OCI-M2 (cell line): ENCODE measurements around the gene PTPN13.

Experiments used
- DNase-seq: peaks from one replicate; lab custom pipeline; 2025; ENCODE audit not compliant: unreplicated experiment; lab: John Stamatoyannopoulos, UW

The PTPN13 gene

DNA sequence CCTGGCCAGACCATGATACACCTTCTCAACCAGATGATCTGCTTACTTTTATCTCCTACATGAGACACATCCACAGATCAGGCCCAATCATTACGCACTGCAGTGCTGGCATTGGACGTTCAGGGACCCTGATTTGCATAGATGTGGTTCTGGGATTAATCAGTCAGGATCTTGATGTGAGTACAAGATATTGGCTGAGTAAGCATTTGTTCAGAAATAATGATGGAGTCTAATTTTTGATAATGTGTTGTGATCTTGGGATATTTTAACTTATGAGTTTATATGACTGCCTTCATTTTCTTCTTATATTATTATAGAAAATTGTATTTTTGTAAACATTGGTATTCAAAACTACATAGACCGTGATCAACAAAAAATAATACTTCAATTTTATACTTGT lies 215.7 kb downstream of the PTPN13 start:
- DNase-seq: no peak

DNA sequence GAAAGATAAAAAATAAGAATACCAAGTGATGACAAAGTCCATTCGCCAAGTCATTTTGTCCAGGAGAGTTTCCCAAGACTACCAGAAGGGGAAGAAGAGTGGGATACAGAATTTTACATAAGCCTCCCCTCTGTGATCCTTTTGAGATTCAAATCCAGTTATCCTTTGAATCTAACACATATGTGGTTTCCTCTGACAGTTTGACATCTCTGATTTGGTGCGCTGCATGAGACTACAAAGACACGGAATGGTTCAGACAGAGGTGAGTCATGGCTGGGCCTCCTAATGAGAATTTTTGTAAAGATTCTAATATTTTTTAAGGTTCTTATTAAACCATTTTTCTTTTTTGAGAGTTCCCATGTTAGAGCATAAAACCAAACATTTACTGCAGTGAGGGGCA lies 216.7 kb downstream of the PTPN13 start:
- DNase-seq: no peak

DNA sequence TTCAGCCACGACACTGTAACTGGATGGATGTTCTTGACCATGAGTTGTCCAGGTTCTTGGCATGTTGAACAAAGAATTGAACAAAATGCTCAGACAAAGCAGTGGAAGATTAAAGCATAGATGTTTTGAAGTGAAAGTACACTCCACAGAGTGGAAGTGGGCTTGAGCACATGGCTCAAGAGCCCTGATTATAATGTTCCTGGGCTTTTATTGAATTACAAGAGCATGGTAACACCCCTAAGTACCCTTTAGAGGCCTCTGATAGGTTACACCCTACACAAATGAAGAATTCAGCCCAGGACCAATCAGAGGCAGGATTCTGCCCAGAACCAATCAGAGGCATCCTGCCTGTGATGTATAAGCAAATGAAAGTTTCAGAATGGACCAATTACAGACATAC lies 221.5 kb downstream of the PTPN13 start:
- DNase-seq: no peak

DNA sequence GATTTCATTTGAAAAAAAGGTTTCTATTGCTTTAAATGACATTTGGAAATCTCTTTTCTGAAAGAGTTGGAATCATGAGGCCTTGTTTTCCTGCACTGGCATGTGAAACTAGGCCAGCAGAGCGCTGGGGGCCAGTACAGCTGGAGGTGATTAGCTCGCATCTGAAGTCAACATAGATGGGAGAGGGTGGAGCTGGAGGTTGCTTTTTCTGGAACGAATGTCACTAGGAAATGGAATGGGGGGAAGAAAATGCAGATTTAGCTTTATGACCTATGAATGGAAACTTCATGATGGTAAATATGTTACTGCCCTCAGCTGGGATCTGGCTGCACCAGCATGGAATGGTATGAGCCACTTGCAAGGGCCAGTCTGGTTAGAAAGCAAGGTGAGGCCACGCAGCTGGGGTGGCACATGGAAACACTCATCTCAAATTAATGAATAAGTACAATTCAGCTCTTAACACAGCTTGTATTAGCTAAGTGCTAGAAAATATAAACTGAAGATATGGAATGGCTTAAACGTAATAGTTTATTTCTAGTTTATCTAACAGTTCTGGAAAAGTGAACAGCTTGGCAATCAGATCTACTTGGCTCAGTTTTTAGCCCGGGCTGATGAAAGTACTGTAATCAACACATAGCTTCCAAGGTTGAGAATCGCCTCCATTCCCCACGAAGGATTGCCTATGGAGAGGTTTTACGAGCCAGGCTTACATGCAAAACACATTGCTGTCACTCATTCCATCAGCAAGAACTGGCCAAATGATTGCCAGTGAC lies 222.6 kb downstream of the PTPN13 start:
- no peak for DNase-seq

DNA sequence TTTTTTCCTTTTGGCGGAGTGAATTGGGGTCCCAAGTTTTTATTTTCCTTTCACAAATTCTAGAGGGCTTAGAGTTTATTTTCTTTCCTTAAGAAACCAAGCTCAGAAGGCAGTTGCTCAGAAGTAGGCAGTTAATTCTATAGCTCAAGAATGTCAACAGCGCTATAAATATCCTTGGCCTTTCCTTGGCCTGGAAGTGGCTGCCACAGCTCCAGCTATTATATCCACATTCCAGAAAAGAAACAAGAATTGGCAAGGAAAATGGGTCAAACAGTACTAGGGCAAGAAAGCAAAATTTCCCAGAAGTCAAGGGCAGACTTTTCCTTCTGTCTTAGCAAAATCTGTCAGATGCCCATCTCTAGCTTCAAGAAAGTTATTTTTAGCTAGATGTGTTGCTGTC lies 224.1 kb downstream of the PTPN13 start:
- DNase-seq: no peak

DNA sequence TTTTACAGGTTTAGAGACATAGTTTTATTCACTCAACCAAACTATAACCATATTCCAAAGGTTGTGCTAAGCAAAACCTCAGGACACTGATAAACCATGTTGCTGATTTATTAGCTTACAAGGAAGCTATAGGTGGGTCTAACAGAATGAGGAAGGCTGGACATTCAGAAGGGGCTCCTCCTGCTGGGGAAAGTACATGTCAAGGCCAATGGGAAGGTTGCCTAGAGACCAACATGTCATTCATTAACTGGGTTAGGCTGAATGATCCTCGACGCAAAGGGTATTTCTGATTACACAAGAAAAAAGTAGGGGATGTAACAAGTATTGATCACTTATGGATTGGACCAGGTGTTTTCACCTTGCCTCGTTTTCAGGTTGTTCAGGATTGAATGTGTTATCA lies 224.7 kb downstream of the PTPN13 start:
- DNase-seq: no peak

DNA sequence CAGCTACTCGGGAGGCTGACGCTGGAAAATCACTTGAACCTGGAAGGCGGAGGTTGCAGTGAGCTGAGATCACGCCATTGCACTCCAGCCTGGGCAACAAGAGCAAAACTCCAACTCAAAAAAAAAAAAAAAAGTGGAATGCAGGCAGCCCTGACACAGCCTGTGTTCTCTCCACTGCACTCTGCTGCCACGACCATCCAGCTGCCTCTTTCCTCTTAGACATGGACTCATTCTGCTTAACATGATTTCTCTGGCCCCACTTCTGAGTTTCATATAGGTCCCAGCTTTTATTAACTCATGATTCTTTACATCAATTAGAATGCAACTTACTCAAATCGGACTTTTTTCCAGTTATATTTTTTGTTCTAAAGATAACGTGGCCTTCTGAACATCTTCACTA lies 225.4 kb downstream of the PTPN13 start:
- DNase-seq: no peak

DNA sequence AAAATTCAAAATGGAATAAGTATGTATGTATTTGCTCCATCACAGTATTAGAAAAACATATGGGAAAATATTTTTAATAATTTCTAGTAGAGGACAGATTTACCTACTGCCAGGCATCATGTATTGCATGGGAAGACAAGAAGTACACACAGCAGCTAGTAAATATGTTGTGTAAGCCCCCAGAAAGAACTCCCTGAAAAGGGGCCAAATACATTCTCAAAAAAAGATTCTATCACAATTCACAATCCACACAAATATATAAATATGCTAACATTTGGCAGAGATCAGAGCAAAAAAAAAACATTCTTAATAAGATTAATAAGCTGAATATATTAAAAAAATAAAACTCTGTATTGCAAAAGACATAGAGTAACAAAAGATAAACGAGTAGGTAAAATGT lies 227.0 kb downstream of the PTPN13 start:
- no peak for DNase-seq

DNA sequence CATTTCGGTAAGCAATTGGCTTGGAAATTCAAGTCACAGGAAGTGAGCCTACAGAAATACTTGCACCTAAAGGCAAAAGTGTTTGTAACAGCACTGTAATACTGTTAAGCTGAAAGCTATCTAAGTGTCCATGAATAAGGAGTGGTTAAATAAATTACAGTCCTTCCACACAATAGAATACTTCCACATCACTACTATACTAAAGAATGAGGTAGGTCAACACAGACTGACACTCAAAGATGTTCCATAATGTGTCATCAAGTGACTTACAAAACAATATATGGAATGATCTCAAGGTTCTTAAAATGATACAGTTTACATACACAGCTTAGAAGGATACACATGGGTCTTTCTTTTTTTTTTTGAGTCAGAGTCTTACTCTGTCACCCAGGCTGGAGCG lies 228.0 kb downstream of the PTPN13 start:
- DNase-seq: no peak

DNA sequence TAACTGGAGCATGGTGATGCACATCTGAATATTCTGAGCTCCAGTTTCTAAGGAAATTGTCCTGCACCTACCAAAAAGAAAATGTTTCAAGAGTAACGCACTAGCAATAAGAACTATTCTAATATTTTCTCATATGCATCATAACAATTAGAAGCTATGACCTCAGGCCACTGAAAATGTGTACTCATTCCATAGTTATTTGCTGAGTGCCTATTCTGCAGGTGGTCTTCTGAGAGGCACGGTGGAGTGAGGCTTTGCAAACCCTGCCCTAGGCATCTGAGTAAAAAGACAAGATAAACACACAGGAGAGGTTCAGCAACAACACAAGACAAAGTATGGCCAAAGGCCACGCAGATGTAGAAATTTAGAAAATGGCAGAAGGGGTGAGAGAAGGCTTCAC lies 231.4 kb downstream of the PTPN13 start:
- DNase-seq: no peak

DNA sequence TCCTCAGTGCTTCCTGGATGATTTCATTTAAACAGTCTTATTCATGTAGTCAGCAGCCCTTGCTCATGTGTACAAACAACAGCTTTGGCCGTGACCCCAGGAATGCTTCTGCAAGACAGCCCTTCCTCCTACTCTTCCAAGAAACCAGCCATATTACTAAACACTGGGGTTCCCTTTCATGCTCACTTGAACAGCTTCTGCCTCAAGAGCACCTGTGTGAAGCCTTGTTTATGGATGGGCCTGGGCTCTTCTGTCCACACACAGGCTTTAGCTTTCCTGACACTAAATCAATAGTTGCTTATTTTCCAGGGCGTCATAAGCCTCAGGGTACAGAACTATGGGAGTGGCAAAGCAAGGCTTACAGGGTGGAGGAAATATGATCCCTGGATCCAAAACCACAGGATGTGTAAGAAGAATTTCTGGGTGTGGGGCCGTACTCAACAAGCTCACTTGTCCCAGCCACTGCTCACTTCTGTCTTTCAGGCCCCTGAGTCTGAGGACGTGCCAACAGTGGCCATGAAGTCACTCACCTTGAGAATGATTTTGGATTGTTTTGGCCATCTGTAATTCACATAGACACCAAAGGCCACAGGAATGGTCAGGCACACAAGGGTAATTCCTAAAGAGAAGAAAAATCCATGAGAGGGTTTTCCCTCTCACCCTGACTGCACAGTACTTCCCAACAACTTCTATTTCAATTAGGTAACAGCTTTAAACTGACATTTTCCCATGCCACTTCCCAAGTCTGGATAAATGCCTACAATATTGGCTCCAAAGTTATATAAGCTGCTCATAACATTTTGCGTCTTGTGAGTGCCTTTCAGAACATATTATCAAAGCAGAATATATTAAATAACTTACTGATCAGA lies 237.4 kb downstream of the PTPN13 start:
- DNase-seq: no peak

DNA sequence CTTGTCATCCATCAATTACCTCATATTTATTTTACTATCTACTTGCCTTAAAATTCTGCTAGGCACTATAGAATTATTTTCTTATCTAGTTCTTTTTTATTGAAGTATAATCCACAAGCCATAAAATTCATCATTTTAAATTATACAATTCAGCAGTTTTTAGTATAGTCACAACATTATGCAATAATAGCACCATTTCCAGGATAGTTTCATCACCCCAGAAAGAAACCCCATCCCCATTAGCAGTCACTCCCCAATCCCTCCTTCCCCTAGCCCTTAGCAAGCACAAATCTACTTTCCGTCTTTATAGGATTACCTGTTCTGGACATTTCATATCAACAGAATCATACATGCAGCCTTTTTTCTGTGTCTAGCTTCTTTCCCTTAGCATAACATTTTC lies 239.5 kb downstream of the PTPN13 start:
- no peak for DNase-seq

DNA sequence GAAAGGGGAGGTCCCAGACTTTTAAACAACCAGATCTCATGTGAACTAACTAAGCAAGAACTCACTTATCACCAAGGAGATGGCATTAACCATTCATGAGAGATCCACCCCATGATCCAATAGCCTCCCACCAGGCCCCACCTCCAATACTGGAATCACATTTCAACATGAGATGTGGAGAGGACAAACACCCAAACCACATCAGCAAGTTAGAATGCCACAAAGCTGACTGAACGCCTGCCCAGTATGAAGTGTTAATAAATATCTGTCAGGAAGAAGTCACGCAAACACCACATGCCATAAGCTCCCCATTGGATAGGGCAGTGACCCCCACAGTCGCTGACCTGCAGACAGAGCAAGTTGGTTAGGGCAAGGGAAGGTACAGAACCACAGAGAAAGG lies 240.8 kb downstream of the PTPN13 start:
- no peak for DNase-seq

DNA sequence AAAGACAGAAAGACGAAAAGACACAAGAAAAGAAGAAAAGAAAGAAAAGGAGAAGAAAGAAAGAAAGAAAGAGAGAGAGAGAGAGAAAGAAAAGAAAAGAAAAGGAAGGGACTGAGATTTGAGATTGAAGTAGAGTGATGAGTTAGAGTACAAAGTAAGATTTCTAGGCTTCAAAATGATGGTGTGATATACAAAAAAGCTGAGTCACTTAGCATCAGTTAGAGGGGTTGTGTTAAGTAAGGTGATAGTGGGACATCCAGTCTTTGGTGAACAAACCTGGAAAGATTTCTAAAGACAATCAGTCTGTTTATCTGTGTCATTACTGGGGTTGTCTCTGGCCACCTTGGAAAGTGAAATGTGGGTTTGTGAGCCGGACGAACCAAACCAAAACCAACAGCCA lies 241.6 kb downstream of the PTPN13 start:
- DNase-seq: no peak

DNA sequence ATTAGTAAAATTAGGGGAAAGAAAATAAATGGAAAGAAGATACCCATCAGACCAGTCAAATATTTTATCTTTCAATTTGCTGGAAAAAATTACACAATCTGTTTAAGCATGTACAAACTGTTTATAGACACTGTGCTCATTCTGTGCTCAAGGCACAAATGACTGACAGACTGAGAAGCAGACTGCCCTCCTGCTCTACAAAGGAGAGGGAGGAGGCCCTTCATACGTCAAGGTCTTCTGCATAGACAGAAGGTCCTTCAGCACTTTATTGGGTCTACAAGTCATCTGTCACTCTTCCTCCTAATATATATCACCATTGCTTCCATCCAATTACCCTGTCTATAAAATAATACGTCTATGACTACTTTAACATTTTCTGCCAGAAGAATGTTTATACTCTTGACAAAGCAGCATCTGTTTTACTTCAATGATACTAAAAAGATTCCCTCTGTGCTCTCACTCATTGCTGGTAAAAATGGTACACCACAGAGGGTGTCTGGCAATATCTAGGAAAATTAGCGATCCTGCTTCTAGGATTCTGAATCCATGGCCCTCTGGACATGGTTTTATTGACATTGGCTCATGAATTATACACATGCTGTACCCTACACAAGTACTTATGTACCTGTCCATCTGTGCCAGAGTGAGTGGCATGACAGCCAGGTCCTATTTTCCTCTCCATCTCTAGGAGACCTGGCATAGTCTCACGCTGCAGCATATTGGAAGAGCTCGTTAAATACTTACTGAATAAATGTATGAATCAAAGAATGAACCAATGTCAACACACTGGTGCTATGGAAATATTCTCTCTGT lies 243.8 kb downstream of the PTPN13 start:
- no peak for DNase-seq

DNA sequence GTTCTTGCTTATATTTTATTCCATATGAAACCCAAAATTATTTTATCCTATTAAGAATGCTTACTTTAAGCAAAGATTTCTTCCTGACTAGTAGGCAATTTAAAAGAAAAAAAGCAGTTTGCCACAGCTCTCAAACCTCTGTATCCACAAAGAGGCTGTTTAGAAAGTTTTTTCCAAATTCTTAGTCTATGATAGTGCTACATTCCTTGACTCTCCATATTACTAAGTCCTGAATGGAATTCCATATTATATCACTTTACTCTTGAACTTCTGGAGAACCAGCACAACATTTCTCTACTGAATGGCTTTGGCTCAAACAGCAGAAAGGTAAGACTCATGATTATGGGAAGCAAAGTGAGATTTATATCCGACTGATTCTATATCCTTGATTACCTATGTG lies 246.7 kb downstream of the PTPN13 start:
- DNase-seq: no peak

DNA sequence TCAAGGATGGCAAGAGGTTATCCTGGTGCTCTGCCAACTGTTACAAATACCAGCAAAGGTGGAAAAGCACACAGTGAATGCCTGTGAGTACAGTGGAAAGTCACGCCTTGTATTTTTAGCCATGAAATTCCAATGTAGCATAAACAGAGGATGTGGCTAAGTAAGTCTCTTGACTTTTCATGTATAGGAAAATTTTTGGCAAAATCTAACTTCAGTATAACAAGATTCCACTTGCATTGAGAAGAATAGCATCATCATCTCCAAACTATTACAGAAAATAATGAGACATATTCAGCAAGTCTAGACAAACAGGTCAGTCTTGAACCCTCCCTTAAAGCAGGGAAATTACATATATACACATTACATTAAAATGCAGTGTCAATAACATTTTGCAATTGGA lies 247.2 kb downstream of the PTPN13 start:
- no peak for DNase-seq

DNA sequence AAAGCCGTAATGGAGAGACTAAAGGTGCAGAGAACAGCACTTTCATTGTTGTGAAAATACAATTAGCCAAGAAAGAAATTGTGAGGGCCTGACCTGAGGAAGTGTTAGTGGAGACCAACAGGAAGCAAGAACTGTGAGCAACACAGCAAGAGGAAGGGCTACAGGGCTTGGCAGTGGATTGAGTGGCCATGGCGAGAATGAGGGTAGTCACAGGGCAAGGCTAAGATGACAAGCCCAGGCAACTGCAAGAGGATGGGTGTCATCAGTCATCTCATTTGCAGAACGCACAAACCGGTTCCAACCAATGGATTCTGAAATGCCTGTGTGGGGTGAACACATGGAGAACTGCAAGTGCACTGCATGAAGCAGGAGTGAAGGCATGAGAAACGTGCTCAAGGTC lies 251.5 kb downstream of the PTPN13 start:
- DNase-seq: no peak

DNA sequence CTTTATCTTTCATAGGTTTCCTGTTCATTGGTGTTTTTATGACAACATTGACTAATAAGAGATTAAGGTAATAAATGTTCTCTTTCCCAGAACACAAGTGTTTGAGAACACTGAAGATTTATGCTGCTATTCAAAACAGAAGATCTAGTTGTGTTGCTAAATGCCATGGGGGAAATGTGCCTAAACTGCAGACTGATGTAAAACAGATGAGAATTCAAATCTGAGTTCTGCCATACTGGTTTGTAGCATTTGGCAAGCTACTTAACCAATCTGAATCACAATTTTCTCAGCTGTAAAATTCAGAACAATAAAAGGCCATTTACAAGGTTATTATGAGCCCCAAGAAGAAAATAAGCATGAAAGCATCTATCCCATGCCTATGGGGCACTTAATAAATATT lies 252.8 kb downstream of the PTPN13 start:
- no peak for DNase-seq

DNA sequence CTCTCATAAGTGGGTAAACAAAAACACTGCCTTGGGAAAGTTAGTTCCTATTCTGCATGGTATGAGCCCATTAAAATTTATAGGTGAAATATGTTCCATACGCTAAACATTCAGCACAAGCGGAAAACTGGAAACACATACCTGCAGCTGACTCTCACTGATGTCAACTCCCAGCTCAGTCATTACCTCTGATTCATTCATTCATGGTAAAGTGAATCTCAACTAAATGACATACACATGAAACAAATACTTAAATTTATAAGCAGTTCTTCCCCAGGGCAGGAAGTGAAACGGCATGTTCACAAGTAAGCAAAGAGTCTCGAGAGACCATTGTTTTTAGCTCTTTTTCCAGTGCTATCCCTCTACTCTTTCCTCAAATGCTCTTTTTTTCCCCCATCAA lies 253.5 kb downstream of the PTPN13 start:
- no peak for DNase-seq

DNA sequence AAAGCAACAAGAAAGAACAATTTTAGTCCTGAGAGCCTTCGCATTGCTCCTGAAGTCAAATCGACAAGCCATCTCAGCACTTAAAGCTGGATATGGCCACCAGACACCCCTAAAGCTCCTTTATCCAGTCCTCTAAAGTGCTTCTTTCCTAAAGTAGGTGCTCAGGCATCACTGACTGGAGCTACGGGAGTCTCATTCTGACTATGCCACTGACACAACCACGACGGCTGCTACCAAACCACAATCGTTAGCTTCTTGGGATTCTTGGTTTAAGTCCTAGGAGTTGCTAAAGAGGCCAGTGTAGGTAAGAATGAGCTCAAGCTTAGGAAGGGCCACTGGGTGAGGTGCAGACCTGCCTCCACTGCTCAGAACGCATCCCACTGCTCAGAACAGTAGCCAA lies 254.0 kb downstream of the PTPN13 start:
- no peak for DNase-seq
